BJ (cell line): ENCODE measurements around the gene TASL. TPM values are rescaled to one million over a fixed set of nuclear protein-coding genes. Genes with fewer than 3 reads are reported as not detected.

Experiments
- CTCF ChIA-PET: fragments of 350-600 bp; formaldehyde crosslinking; extraction: SDS; loops from one replicate; lab custom pipeline; 2021; ENCODE audit warnings: antibody characterized with exemption, inconsistent platforms; lab: Yijun Ruan, JAX
- POLR2A ChIA-PET: fragments of 300-600 bp; sonication (Branson Sonifier 250); formaldehyde crosslinking; extraction: SDS; loops from one replicate; lab custom pipeline; 2021; ENCODE audit warnings: antibody characterized with exemption; lab: Charles Lee
- DNase-seq: peaks from one replicate; pipeline ENCODE4 v3.0.0-alpha.2; 2011; ENCODE audit warnings: low read depth
- H3K27me3 ChIP-seq: 2 replicates; pipeline ENCODE4 v1.6.0; 2011; ENCODE audit warnings: low read length; ENCODE audit not compliant: control insufficient read depth, insufficient read depth
- H3K36me3 ChIP-seq: 2 replicates; pipeline ENCODE4 v1.5.1; 2011; ENCODE audit warnings: low read length; ENCODE audit not compliant: control insufficient read depth, insufficient read depth
- H3K4me3 ChIP-seq: 2 replicates; pipeline ENCODE4 v1.5.1; 2011; ENCODE audit warnings: low read depth, mild to moderate bottlenecking, control low read depth, low read length
- CTCF ChIP-seq: IDR thresholded peaks from 2 replicates; pipeline ENCODE4 v1.5.1; 2011; ENCODE audit warnings: low read depth, mild to moderate bottlenecking, control low read depth, inconsistent platforms, low read length, moderate library complexity; ENCODE audit not compliant: insufficient read depth
- polyA plus RNA-seq: library from polyadenylated mRNA; depleted of rRNA; stranded (reverse); fragments of >200 nt; gene quantifications from 2 replicates; pipeline ENCODE4 v1.2.3, GENCODE V29; 2011

The TASL gene
- polyA plus RNA-seq, 1 experiment, result not detected

- Histone ChIP-seq H3K36me3 (no peaks in the 10 kb centered on the region), H3K4me3 (no peak overlapping the region), H3K27me3 (no peaks in the 10 kb centered on the region)
- no peak for DNase-seq
- no peak for TF ChIP-seq CTCF
- ChIA-PET CTCF (interaction anchor here (1.0 kb wide), 1 partner anchor 47 kb away, joined by 3 read pairs; no protein-coding TSS in a partner anchor), POLR2A (no interaction called here)
These were observed 40.7 kb upstream of the TASL start for GRCh38 chrX:30618160-30618765.

- no peaks in the 10 kb centered on the region for H3K27me3 ChIP-seq
- no peak for TF ChIP-seq CTCF
- no peak overlapping the region for H3K4me3 ChIP-seq
- no peaks in the 10 kb centered on the region for H3K36me3 ChIP-seq
- POLR2A ChIA-PET, result no interaction called here
- DNase-seq, result no peak
- CTCF ChIA-PET, result no interaction called here
These were observed 37.7 kb upstream of the TASL start for GRCh38 chrX:30615229-30615628.

GRCh38 chrX:30613721-30614120, 36.2 kb upstream of the TASL start:
- ChIA-PET POLR2A (no interaction called here), CTCF (no interaction called here)
- H3K4me3 ChIP-seq, result no peak overlapping the region
- H3K36me3 ChIP-seq, result no peaks in the 10 kb centered on the region
- DNase-seq, result no peak
- no peak for TF ChIP-seq CTCF
- H3K27me3 ChIP-seq, result no peaks in the 10 kb centered on the region

- TF ChIP-seq CTCF, result no peak
- ChIA-PET POLR2A (no interaction called here), CTCF (no interaction called here)
- DNase-seq, result no peak
- Histone ChIP-seq H3K36me3 (no peaks in the 10 kb centered on the region), H3K27me3 (no peaks in the 10 kb centered on the region), H3K4me3 (no peak overlapping the region)
These were observed 34.7 kb upstream of the TASL start for GRCh38 chrX:30612250-30612655.

GRCh38 chrX:30610026-30610425, 32.5 kb upstream of the TASL start:
- DNase-seq, result no peak
- CTCF ChIA-PET, result interaction anchor here (0.8 kb wide), 1 partner anchor 39 kb away, joined by 3 read pairs; no protein-coding TSS in a partner anchor

More at GRCh38 chrX:30610026-30610425, 32.5 kb upstream of the TASL start:
- Histone ChIP-seq H3K27me3 (no peaks in the 10 kb centered on the region), H3K4me3 (no peak overlapping the region), H3K36me3 (no peaks in the 10 kb centered on the region)
- POLR2A ChIA-PET, result no interaction called here
- TF ChIP-seq CTCF, result no peak
